Measurements from ENCODE around the gene MAGEC1. TPM values are rescaled to one million over a fixed set of nuclear protein-coding genes. Genes with fewer than 3 reads are reported as not detected.

MAGEC1 gene
- total and polyA plus RNA-seq, 2 of the 4 experiments (the other 2 are of a cell fraction), result not detected

- Histone ChIP-seq H2BK5ac (ENCODE audit: low read depth, low read length, poor library complexity, severe bottlenecking) (no peak overlapping the region), H2BK15ac (ENCODE audit: low read depth, low read length) (no peak overlapping the region), H3K4me2 (ENCODE audit: low read depth, low read length) (no peak overlapping the region), H4K5ac (ENCODE audit: low read depth, low read length) (no peak overlapping the region), H3K27me3 (ENCODE audit: control insufficient read depth, insufficient read depth, low read length) (no peaks in the 10 kb centered on the region), H3K36me3 (ENCODE audit: control insufficient read depth, insufficient read depth, low read length) (no peaks in the 10 kb centered on the region), H2BK20ac (ENCODE audit: low read depth, low read length) (no peak overlapping the region), H3K27ac (ENCODE audit: insufficient read depth, low read length) (no peak overlapping the region), H3K56ac (ENCODE audit: extremely low read depth, insufficient read depth, low read length) (no peak overlapping the region), H2BK120ac (ENCODE audit: low read depth, low read length) (no peak overlapping the region), H3K4me3 (ENCODE audit: insufficient read depth, low read depth, low read length) (no peak overlapping the region), H2AFZ (replicated peaks; ENCODE audit: low read length, poor library complexity) (no peak overlapping the region), H2AK5ac (ENCODE audit: low read depth, low read length) (no peak overlapping the region), H3K4ac (ENCODE audit: low read depth, low read length) (no peak overlapping the region), H3K4me1 (ENCODE audit: control insufficient read depth, insufficient read depth, low read length) (no peaks in the 10 kb centered on the region), H4K91ac (ENCODE audit: insufficient read depth, low read depth, low read length) (no peak overlapping the region), H3K79me1 (ENCODE audit: low read depth in 1 of 2, low read length in 2 of 2) (no peaks in the 10 kb centered on the region), H3K14ac (replicated peaks; ENCODE audit: low read depth, low read length) (no peak overlapping the region), H3K9ac (ENCODE audit: low read depth, low read length) (no peak overlapping the region), H3K23ac (ENCODE audit: low read depth, low read length) (no peak overlapping the region), H3K9me1 (ENCODE audit: insufficient read depth, low read length) (no peaks in the 10 kb centered on the region), H4K20me1 (ENCODE audit: insufficient read depth, low read length) (no peaks in the 10 kb centered on the region), H2AK9ac (replicated peaks; ENCODE audit: low read depth, low read length, poor library complexity) (no peak overlapping the region), H3K9me3 (ENCODE audit: control insufficient read depth, insufficient read depth, low read length) (peaks cover 2% of the 10 kb centered on the region; the same call in 1 of the 2 replicates), H4K8ac (ENCODE audit: low read depth in 2 of 2, low read length in 2 of 2) (no peak overlapping the region), H3K18ac (ENCODE audit: low read depth, low read length) (no peak overlapping the region)
- CTCF ChIA-PET, result no interaction called here
- 49% methylated on average over 2 of the region's 3 CpGs; no CpG with 5 or more reads in 1 of the 2 experiments for WGBS, 2 experiments (ENCODE audit: extremely low coverage in 2 of 2, insufficient read length in 1 of 2)
- intact Hi-C loops (cut with micrococcal nuclease), result no loop called here
- TF ChIP-seq RFX5 (IDR thresholded peaks at IDR 0.05; ENCODE audit: low read depth, low read length) (no peak), MAZ (IDR thresholded peaks at IDR 0.05; ENCODE audit: borderline replicate concordance, low read depth, low read length) (no peak), CHD1 (IDR thresholded peaks at IDR 0.05; ENCODE audit: low read depth, low read length) (no peak), MAFK (IDR thresholded peaks at IDR 0.05; ENCODE audit: low read depth, low read length) (no peak), FOS (IDR thresholded peaks at IDR 0.05; ENCODE audit: low read depth, low read length) (no peak)
- TF ChIP-seq, protein P1, sequence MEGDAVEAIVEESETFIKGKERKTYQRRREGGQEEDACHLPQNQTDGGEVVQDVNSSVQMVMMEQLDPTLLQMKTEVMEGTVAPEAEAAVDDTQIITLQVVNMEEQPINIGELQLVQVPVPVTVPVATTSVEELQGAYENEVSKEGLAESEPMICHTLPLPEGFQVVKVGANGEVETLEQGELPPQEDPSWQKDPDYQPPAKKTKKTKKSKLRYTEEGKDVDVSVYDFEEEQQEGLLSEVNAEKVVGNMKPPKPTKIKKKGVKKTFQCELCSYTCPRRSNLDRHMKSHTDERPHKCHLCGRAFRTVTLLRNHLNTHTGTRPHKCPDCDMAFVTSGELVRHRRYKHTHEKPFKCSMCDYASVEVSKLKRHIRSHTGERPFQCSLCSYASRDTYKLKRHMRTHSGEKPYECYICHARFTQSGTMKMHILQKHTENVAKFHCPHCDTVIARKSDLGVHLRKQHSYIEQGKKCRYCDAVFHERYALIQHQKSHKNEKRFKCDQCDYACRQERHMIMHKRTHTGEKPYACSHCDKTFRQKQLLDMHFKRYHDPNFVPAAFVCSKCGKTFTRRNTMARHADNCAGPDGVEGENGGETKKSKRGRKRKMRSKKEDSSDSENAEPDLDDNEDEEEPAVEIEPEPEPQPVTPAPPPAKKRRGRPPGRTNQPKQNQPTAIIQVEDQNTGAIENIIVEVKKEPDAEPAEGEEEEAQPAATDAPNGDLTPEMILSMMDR (conservative IDR thresholded peaks at IDR 0.05; ENCODE audit: low read depth, low read length), result no peak
- POLR2A ChIA-PET (ENCODE audit: unreplicated experiment), result no interaction called here
- in situ Hi-C loops (cut with MboI; ENCODE audit: low sequenced_read_pairs), result no loop called here
- dilution Hi-C loops (cut with HindIII; ENCODE audit: low sequenced_read_pairs, unreplicated experiment), result no loop called here
- BruUV-seq (replicated peaks), result no TSS peak
- DNase-seq (no peak), ATAC-seq (ENCODE audit: low read depth) (no peak)
Measured at GRCh38 chrX:141928432-141928831, 24.7 kb downstream of the MAGEC1 start.

All from IMR-90 (cell line).